Activated naive CD8-positive, alpha-beta T cell treated with anti-CD3 and anti-CD28 coated beads, Interleukin-2, amount 10 ng/mL, durations not matched to agents 7 days and 5 days (primary cell): ENCODE results near the gene MARCHF11. TPM values are rescaled to one million over a fixed set of nuclear protein-coding genes. Genes with fewer than 3 reads are reported as not detected.

Source experiments
- ATAC-seq: fragments of 150-1000 bp; cut with Tn5 transposase; one replicate; pipeline ENCODE4 v1.10.0; 2021; ENCODE audit warnings: low read depth, moderate library complexity
- POLR2A ChIA-PET: fragments of 350-600 bp; sonication (Branson Sonifier 250); formaldehyde crosslinking; loops from one replicate; lab custom pipeline; 2021; ENCODE audit warnings: antibody characterized with exemption; lab: Charles Lee
- DNase-seq: peaks from one replicate; pipeline ENCODE4 v3.0.0; 2021
- H3K27ac Mint-ChIP-seq: one replicate; pipeline ENCODE4 v1.8.0; 2022; ENCODE audit warnings: mild to moderate bottlenecking, mixed read lengths
- H3K27me3 Mint-ChIP-seq: one replicate; pipeline ENCODE4 v1.8.0; 2022; ENCODE audit warnings: mild to moderate bottlenecking, moderate library complexity, mixed read lengths
- H3K36me3 Mint-ChIP-seq: one replicate; pipeline ENCODE4 v1.8.0; 2021; ENCODE audit warnings: mild to moderate bottlenecking, mixed read lengths
- H3K4me1 Mint-ChIP-seq: one replicate; pipeline ENCODE4 v1.8.0; 2021; ENCODE audit warnings: mixed read lengths
- H3K4me3 Mint-ChIP-seq: one replicate; pipeline ENCODE4 v1.8.0; 2022; ENCODE audit warnings: mild to moderate bottlenecking, moderate library complexity, mixed read lengths
- H3K9me3 Mint-ChIP-seq: one replicate; pipeline ENCODE4 v1.8.0; 2021; ENCODE audit warnings: mixed read lengths
- total RNA-seq, 2 experiments: library from RNA; stranded (reverse); gene quantifications; one replicate each; pipeline ENCODE4 v1.2.3, GENCODE V29; 2021

The MARCHF11 gene
- total RNA-seq, 2 experiments from 2014 or later: not detected

DNA sequence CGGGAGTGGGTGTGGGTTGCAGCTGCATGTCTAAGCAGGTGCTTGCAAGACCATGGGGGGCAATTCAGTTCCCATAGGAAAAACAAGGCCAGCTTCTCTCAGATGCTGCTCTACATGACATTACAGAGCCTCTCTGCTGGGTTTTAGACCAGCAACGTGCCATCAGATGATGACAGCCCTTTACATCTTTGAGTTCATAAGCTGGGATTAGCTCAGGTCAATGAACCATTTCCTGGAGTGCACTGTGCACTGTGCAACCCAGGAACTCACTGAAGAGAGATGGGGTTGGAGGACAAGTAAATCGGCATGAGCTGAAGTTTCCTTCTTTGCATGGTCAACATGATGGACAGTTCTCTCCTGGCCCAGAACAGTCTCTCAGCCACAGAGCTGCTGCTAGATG lies 160.6 kb downstream of the MARCHF11 start:
- Mint-ChIP-seq H3K27ac (no peak overlapping the region), H3K9me3 (peaks cover 3% of the 10 kb centered on the region), H3K4me3 (no peak overlapping the region), H3K27me3 (no peaks in the 10 kb centered on the region), H3K4me1 (no peaks in the 10 kb centered on the region), H3K36me3 (no peaks in the 10 kb centered on the region)
- DNase-seq: no peak
- POLR2A ChIA-PET: no interaction called here
- ATAC-seq: no peak

DNA sequence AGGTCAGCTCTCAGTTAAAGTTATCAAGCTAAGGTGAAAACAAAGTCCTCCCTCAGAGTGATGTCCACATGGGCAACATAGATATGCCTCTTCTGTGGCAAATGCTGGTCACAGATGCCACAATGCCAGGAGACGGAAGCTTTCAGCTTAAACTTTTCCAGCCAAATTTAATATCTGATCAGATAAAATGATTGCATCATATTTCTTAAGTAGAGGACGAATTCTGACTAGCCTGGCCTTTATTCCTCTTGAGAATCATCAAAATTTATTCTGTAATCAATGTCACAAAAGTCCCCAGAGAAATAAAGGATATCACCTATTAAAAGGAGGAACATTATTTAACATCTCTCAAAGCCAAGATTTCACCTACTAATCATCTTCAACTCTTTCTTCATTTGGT lies 161.9 kb downstream of the MARCHF11 start:
- POLR2A ChIA-PET: interaction anchor here (0.6 kb wide), 1 partner anchor 104 kb away, joined by 3 read pairs; no protein-coding TSS in a partner anchor
- H3K27ac Mint-ChIP-seq: no peak overlapping the region
- peaks cover 3% of the 10 kb centered on the region for H3K9me3 Mint-ChIP-seq
- no peaks in the 10 kb centered on the region for H3K36me3 Mint-ChIP-seq
- no peaks in the 10 kb centered on the region for H3K27me3 Mint-ChIP-seq
- no peak overlapping the region for H3K4me3 Mint-ChIP-seq
- no peak for DNase-seq
- ATAC-seq: no peak
- no peaks in the 10 kb centered on the region for H3K4me1 Mint-ChIP-seq
